Mesendoderm (in vitro differentiated cells): ENCODE data around the gene C7.

ENCODE experiments used
- DNase-seq: peaks from one replicate; pipeline ENCODE4 v3.0.0; 2013
- H2AK5ac ChIP-seq: 2 replicates; pipeline ENCODE4 v1.6.1; 2013; ENCODE audit warnings: low read length, inconsistent platforms
- H2BK120ac ChIP-seq: 2 replicates; pipeline ENCODE4 v1.6.1; 2013; ENCODE audit warnings: low read depth, mild to moderate bottlenecking, low read length, moderate library complexity, mixed read lengths
- H2BK15ac ChIP-seq: replicated peaks from 2 replicates; pipeline ENCODE4 v1.6.1; 2013; ENCODE audit warnings: low read depth, mild to moderate bottlenecking, moderate library complexity
- H2BK5ac ChIP-seq: 2 replicates; pipeline ENCODE4 v1.6.1; 2013; ENCODE audit warnings: low read length, inconsistent platforms
- H3K18ac ChIP-seq: 2 replicates; pipeline ENCODE4 v1.6.1; 2013; ENCODE audit warnings: mild to moderate bottlenecking, low read length, mixed read lengths
- H3K23ac ChIP-seq: one replicate; pipeline ENCODE4 v1.6.1; 2013; ENCODE audit warnings: low read length
- H3K27ac ChIP-seq: 2 replicates; pipeline ENCODE4 v1.5.1; 2013; ENCODE audit warnings: low read depth, mild to moderate bottlenecking, inconsistent platforms, low read length, moderate library complexity
- H3K27me3 ChIP-seq: 2 replicates; pipeline ENCODE4 v1.6.1; 2013; ENCODE audit warnings: low read length, control low read depth, mild to moderate bottlenecking, inconsistent platforms; ENCODE audit not compliant: insufficient read depth, poor library complexity
- H3K36me3 ChIP-seq: 2 replicates; pipeline ENCODE4 v1.6.1; 2013; ENCODE audit warnings: low read length, inconsistent platforms; ENCODE audit not compliant: control insufficient read depth, insufficient read depth
- H3K4ac ChIP-seq: one replicate; pipeline ENCODE4 v1.6.1; 2013; ENCODE audit warnings: low read depth, mild to moderate bottlenecking, low read length, moderate library complexity
- H3K4me1 ChIP-seq: 2 replicates; pipeline ENCODE4 v1.6.1; 2013; ENCODE audit warnings: low read depth, low read length, inconsistent platforms; ENCODE audit not compliant: control insufficient read depth
- H3K4me2 ChIP-seq: 2 replicates; pipeline ENCODE4 v1.6.1; 2013; ENCODE audit warnings: low read length
- H3K4me3 ChIP-seq: 2 replicates; pipeline ENCODE4 v1.5.1; 2013; ENCODE audit warnings: mild to moderate bottlenecking, low read length
- H3K56ac ChIP-seq: one replicate; pipeline ENCODE4 v1.6.1; 2013; ENCODE audit warnings: low read length
- H3K79me1 ChIP-seq: 2 replicates; pipeline ENCODE4 v1.6.1; 2013; ENCODE audit warnings: low read length, inconsistent platforms
- H3K79me2 ChIP-seq: 2 replicates; pipeline ENCODE4 v1.6.1; 2013; ENCODE audit warnings: mild to moderate bottlenecking, low read length; ENCODE audit not compliant: control insufficient read depth, insufficient read depth
- H3K9ac ChIP-seq: 2 replicates; pipeline ENCODE4 v1.6.1; 2013; ENCODE audit warnings: low read length, inconsistent platforms
- H4K5ac ChIP-seq: one replicate; pipeline ENCODE4 v1.6.1; 2013; ENCODE audit warnings: low read length
- H4K8ac ChIP-seq: one replicate; pipeline ENCODE4 v1.6.1; 2013; ENCODE audit warnings: low read depth, mild to moderate bottlenecking, control low read depth, low read length, moderate library complexity
- whole genome bisulfite sequencing: extraction: QIAGEN DNeasy Blood & Tissue Kit; methylation state at CpG from one replicate; pipeline ENCODE4 v1.1.7; 2013; ENCODE audit warnings: low lambda C conversion rate, missing lambda C conversion rate; ENCODE audit not compliant: insufficient coverage; ENCODE audit errors: extremely low coverage; 5-methylcytosine and 5-hydroxymethylcytosine counted together

Gene C7

DNA sequence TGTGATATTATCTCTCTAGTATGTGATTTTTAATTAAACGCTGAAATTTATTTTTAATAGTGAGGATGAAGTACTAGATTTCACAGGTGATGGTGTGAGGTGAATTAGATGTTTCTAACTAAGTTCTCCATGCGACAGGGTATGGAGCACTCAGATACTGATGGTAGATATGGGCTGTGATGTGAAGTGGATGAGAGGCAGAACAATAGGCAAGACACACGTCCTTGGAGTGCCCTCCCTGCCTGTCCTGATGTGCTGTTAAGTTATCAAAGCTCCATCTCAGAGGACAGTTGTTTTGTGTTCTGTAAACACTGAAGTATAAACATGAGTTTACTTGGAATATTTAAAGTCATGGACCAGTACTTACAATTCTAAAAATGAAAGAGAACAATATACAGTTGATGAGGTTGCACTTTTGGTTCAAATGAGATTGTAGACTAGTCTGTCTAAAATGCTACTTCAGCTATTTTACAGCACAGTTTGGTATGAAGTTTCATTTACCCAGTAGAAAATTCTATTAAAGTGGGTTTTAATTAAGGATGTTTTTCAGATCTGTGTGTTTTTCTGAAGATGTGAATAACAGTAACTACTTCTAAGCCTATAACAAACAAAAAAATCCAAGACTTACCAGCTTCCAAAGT lies 64.2 kb downstream of the C7 start:
- Histone ChIP-seq H3K56ac (no peak overlapping the region), H3K4ac (no peak overlapping the region)

GRCh38 chr5:40976041-40976440 lies 66.7 kb downstream of the C7 start:
- no peaks in the 10 kb centered on the region for H3K79me1 ChIP-seq
- no peak overlapping the region for H2BK5ac ChIP-seq
- H4K5ac ChIP-seq = no peak overlapping the region
- DNase-seq = no peak
- H3K27me3 ChIP-seq = no peaks in the 10 kb centered on the region
- no peak overlapping the region for H4K8ac ChIP-seq
- H3K27ac ChIP-seq = no peak overlapping the region
- WGBS = no CpG with 5 or more reads among the region's 3 CpGs
- H3K56ac ChIP-seq = no peak overlapping the region
- no peak overlapping the region for H2BK120ac ChIP-seq
- no peak overlapping the region for H3K4me3 ChIP-seq
- no peak overlapping the region for H3K23ac ChIP-seq
- no peak overlapping the region for H3K9ac ChIP-seq
- H3K4ac ChIP-seq = no peak overlapping the region
- no peaks in the 10 kb centered on the region for H3K79me2 ChIP-seq
- H3K4me2 ChIP-seq = no peak overlapping the region
- H3K4me1 ChIP-seq = no peaks in the 10 kb centered on the region
- H2AK5ac ChIP-seq = no peak overlapping the region
- no peaks in the 10 kb centered on the region for H3K36me3 ChIP-seq
- no peak overlapping the region for H3K18ac ChIP-seq
- H2BK15ac ChIP-seq = no peak overlapping the region

More for the DNA sequence above, 64.2 kb downstream of the C7 start:
- no peak for DNase-seq
- Histone ChIP-seq H3K4me2 (no peak overlapping the region), H3K27ac (no peak overlapping the region), H3K23ac (no peak overlapping the region), H2BK15ac (no peak overlapping the region), H3K9ac (no peak overlapping the region), H3K4me1 (no peaks in the 10 kb centered on the region), H2BK5ac (no peak overlapping the region), H2BK120ac (no peak overlapping the region), H2AK5ac (no peak overlapping the region), H3K18ac (no peak overlapping the region), H3K79me2 (no peaks in the 10 kb centered on the region), H3K79me1 (no peaks in the 10 kb centered on the region), H3K27me3 (no peaks in the 10 kb centered on the region), H4K5ac (no peak overlapping the region), H3K4me3 (no peak overlapping the region), H3K36me3 (no peaks in the 10 kb centered on the region), H4K8ac (no peak overlapping the region)
- WGBS = 100% methylated on average over 1 of the region's 3 CpGs

- Histone ChIP-seq H3K18ac (no peak overlapping the region), H3K27me3 (no peaks in the 10 kb centered on the region), H3K36me3 (no peaks in the 10 kb centered on the region), H3K23ac (no peak overlapping the region), H3K4me2 (no peak overlapping the region), H3K4me1 (no peaks in the 10 kb centered on the region), H3K27ac (no peak overlapping the region), H3K4ac (no peak overlapping the region), H3K79me2 (no peaks in the 10 kb centered on the region), H3K4me3 (no peak overlapping the region), H2AK5ac (no peak overlapping the region), H2BK5ac (no peak overlapping the region), H3K9ac (no peak overlapping the region), H2BK15ac (no peak overlapping the region), H4K5ac (no peak overlapping the region), H3K79me1 (no peaks in the 10 kb centered on the region), H3K56ac (no peak overlapping the region), H4K8ac (no peak overlapping the region), H2BK120ac (no peak overlapping the region)
- WGBS = no CpG with 5 or more reads among the region's 3 CpGs
- DNase-seq = no peak
Measured at GRCh38 chr5:40976836-40977235, 67.5 kb downstream of the C7 start.

DNA sequence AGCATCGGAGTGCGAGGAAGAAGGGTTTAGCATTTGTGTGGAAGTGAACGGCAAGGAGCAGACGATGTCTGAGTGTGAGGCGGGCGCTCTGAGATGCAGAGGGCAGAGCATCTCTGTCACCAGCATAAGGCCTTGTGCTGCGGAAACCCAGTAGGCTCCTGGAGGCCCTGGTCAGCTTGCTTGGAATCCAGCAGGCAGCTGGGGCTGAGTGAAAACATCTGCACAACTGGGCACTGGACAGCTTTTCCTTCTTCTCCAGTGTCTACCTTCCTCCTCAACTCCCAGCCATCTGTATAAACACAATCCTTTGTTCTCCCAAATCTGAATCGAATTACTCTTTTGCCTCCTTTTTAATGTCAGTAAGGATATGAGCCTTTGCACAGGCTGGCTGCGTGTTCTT lies 72.1 kb downstream of the C7 start:
- Histone ChIP-seq H3K4me1 (no peaks in the 10 kb centered on the region), H4K8ac (no peak overlapping the region), H3K79me1 (no peaks in the 10 kb centered on the region), H2AK5ac (no peak overlapping the region), H2BK15ac (no peak overlapping the region), H3K4me3 (no peak overlapping the region), H3K4me2 (no peak overlapping the region), H3K4ac (no peak overlapping the region), H2BK5ac (no peak overlapping the region), H3K79me2 (no peaks in the 10 kb centered on the region), H3K23ac (no peak overlapping the region), H4K5ac (no peak overlapping the region), H3K36me3 (no peaks in the 10 kb centered on the region), H3K27ac (no peak overlapping the region), H3K18ac (no peak overlapping the region), H3K9ac (no peak overlapping the region), H3K27me3 (no peaks in the 10 kb centered on the region), H3K56ac (no peak overlapping the region), H2BK120ac (no peak overlapping the region)
- no peak for DNase-seq
- WGBS = no CpG with 5 or more reads among the region's 9 CpGs

GRCh38 chr5:40983781-40984180 lies 74.5 kb downstream of the C7 start:
- Histone ChIP-seq H3K4me3 (no peak overlapping the region), H3K18ac (no peak overlapping the region), H3K79me2 (no peaks in the 10 kb centered on the region), H3K79me1 (no peaks in the 10 kb centered on the region), H2AK5ac (no peak overlapping the region), H2BK120ac (no peak overlapping the region), H3K27me3 (no peaks in the 10 kb centered on the region), H3K9ac (no peak overlapping the region), H3K27ac (no peak overlapping the region), H3K56ac (no peak overlapping the region), H4K5ac (no peak overlapping the region), H3K36me3 (no peaks in the 10 kb centered on the region), H4K8ac (no peak overlapping the region), H2BK15ac (no peak overlapping the region), H3K4ac (no peak overlapping the region), H3K23ac (no peak overlapping the region), H2BK5ac (no peak overlapping the region), H3K4me1 (no peaks in the 10 kb centered on the region), H3K4me2 (no peak overlapping the region)
- no CpG with 5 or more reads among the region's 3 CpGs for WGBS
- DNase-seq = no peak

DNA sequence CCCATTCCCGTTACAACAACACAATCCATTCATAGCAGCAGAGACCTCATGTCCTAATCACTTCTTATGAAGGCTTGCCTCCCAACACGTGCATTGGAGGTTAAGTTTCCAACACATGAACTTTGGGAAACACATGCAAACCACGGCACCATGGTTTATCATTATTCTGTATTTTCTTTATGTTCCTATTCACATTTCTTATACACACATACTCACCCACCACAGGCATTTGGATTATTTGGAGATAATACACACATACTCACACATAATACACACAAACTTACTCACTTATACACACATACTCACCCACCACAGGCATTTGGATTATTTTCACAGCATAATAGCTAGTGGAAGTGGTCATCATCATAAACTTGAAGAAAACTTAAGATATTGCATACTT lies 75.6 kb downstream of the C7 start:
- Histone ChIP-seq H4K5ac (no peak overlapping the region), H3K27me3 (no peaks in the 10 kb centered on the region), H2AK5ac (no peak overlapping the region), H2BK120ac (no peak overlapping the region), H3K79me2 (no peaks in the 10 kb centered on the region), H3K4me1 (no peaks in the 10 kb centered on the region), H3K79me1 (no peaks in the 10 kb centered on the region), H3K23ac (no peak overlapping the region), H3K4ac (no peak overlapping the region), H3K27ac (no peak overlapping the region), H3K4me2 (no peak overlapping the region), H3K9ac (no peak overlapping the region), H3K4me3 (no peak overlapping the region), H3K36me3 (no peaks in the 10 kb centered on the region), H3K56ac (no peak overlapping the region), H3K18ac (no peak overlapping the region), H4K8ac (no peak overlapping the region), H2BK5ac (no peak overlapping the region), H2BK15ac (no peak overlapping the region)
- no CpG with 5 or more reads among the region's 3 CpGs for WGBS
- no peak for DNase-seq
